A549 treated with AZD2906 at 1 μM for 4 hours (cell line): Measurements from ENCODE around the gene PCSK7. TPM values are rescaled to one million over a fixed set of nuclear protein-coding genes. Genes with fewer than 3 reads are reported as not detected.

Experiments
- total RNA-seq: library from RNA; stranded (reverse); fragments of 200-300 nt; extraction: Qiagen RNA extraction; gene quantifications from 5 replicates; pipeline ENCODE4 v1.2.3, GENCODE V29; 2022

The PCSK7 gene, protein sequence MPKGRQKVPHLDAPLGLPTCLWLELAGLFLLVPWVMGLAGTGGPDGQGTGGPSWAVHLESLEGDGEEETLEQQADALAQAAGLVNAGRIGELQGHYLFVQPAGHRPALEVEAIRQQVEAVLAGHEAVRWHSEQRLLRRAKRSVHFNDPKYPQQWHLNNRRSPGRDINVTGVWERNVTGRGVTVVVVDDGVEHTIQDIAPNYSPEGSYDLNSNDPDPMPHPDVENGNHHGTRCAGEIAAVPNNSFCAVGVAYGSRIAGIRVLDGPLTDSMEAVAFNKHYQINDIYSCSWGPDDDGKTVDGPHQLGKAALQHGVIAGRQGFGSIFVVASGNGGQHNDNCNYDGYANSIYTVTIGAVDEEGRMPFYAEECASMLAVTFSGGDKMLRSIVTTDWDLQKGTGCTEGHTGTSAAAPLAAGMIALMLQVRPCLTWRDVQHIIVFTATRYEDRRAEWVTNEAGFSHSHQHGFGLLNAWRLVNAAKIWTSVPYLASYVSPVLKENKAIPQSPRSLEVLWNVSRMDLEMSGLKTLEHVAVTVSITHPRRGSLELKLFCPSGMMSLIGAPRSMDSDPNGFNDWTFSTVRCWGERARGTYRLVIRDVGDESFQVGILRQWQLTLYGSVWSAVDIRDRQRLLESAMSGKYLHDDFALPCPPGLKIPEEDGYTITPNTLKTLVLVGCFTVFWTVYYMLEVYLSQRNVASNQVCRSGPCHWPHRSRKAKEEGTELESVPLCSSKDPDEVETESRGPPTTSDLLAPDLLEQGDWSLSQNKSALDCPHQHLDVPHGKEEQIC
- total RNA-seq: 15.8 to 20.5 TPM (median 17.9 TPM) in 5 replicates

DNA sequence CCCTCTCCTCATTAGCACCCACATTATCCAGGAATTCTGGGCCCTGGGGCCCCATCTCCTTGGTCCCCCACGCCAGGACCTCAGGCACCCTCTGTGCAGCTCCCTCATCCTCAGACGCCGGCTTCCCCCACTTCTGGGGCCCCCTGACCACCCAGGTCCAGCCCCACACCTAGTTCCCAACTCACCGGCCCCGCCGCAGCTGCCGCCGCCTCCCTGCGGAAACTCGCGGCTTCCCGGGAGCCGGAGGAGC lies at the start of gene PCSK7:
PCSK7 (minus strand) TSS at position 232 of the 250 bp plus-strand sequence. CDS start 2,229 bp downstream, outside the sequence.

DNA sequence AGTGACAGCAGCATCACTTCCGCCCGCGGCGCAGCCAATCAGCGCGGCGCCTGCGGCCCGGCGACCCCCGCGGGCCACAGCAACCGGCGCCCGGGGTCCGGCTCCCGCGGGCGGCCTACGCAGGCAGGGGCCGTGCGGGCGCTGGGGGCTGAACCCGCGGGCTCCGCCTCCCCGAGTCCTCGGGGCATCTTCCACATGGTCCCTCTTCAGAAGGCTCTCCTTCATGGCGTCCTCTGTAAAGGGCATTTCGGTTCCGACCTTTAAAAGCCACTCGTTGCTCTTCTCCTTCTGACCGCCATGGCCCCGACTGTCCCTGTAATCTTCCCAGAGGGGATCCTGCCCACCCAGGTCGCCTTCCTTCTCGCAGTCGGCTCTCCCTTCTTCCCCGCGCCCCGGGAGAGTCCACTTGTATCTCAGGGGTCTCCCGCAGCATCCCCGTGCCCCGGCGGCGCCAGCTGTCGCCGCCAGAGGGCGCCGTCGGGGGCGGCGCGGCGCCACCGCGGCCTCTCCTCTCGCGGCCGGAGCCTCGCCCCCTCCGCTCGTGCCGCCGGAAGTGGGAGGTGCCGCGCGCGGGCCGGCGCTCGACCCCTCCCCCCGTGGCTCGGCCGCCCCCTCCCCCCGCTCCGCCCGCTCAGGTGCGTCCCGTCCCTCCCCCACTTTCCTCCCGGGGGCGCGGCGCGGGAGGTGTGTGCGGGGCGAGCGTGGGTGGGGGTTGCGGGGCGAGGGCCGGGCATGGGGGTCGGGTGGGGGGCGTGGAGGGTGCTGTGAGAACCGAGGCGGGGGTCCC lies 412 bp upstream of the PCSK7 start, which contains the start of gene RNF214:
RNF214 (plus strand) TSS at position 580 of the 787 bp plus-strand sequence. CDS start 1,602 bp downstream, outside the sequence.

DNA sequence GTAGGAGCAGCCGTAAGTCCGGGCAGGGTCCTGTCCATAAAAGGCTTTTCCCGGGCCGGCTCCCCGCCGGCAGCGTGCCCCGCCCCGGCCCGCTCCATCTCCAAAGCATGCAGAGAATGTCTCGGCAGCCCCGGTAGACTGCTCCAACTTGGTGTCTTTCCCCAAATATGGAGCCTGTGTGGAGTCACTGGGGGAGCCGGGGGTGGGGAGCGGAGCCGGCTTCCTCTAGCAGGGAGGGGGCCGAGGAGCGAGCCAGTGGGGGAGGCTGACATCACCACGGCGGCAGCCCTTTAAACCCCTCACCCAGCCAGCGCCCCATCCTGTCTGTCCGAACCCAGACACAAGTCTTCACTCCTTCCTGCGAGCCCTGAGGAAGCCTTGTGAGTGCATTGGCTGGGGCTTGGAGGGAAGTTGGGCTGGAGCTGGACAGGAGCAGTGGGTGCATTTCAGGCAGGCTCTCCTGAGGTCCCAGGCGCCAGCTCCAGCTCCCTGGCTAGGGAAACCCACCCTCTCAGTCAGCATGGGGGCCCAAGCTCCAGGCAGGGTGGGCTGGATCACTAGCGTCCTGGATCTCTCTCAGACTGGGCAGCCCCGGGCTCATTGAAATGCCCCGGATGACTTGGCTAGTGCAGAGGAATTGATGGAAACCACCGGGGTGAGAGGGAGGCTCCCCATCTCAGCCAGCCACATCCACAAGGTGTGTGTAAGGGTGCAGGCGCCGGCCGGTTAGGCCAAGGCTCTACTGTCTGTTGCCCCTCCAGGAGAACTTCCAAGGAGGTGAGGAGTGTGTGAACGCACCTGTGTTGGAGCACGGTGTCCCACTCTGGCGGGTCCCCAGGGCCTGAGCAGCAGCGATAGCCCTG lies 32.6 kb downstream of the PCSK7 start, which contains the start of gene TAGLN:
TAGLN (plus strand) TSS at position 318 of the 863 bp plus-strand sequence. CDS start 3,644 bp downstream, outside the sequence.

DNA sequence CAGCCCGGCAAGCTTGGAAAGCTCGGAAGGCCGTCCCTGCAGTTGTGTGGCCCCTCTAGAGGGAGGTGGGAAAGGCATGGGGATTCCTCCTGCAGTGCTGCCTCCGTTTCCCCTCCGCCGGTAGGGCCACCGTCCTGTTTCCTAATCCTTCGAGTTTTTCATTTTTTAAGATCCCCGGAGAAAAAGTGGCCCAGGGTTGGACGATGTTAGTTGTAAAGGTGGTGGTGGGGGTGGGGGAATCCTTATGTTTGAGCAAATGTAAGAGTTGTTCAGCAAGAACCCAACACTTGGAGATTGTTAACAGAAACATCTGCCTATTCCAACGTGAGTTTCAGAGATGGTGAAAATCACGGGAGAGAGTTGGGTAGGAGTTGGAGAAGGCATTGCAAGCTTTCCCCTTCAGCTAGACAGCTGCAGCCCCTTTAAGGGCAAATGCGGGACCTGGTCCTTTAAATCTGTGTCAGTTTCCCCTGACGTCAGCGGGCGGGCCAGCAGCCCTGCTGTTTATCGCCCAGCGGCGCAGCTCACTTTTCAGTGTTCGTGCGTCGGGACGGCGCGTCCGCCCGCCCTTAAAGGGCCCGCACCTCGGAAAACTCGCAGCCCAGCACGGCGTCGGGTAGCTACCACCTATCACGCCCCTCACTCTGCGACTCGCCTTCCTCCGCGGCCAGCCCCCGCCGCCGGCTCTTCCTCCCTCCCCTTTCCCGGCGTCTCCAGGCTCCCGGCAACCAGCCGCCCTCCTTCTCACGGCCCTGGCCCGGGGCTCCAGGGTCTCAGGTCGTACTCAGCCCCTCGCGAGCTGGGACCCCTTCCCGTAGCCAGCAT lies 53.5 kb downstream of the PCSK7 start, which contains the start of gene SIDT2:
SIDT2 (plus strand) TSS at position 534 of the 825 bp plus-strand sequence. CDS start 521 bp downstream, outside the sequence.

Other genes with a start within 250 kb of the PCSK7 start
- gene SIK3, start 133.6 kb downstream of the PCSK7 start, total RNA-seq: 7.3 to 9.2 TPM (median 7.9 TPM) in 5 replicates
- 30.7 to 45.0 TPM (median 33.6 TPM) in 5 replicates for gene PAFAH1B2, start 87.8 kb downstream of the PCSK7 start, total RNA-seq
- gene SIDT2, start 53.3 kb downstream of the PCSK7 start, total RNA-seq: 4.5 to 5.5 TPM (median 5.2 TPM) in 5 replicates
- 62.9 to 145 TPM (median 109 TPM) in 5 replicates for gene TAGLN, start 32.7 kb downstream of the PCSK7 start, total RNA-seq
- 9.4 to 13.9 TPM (median 12.1 TPM) in 5 replicates for gene RNF214, start 598 bp upstream of the PCSK7 start, total RNA-seq
- 1.8 to 2.5 TPM (median 2.0 TPM) in 5 replicates for gene BACE1-AS, start 59.3 kb upstream of the PCSK7 start, total RNA-seq
- 9.1 to 11.3 TPM (median 10.3 TPM) in 5 replicates for gene BACE1, start 84.2 kb upstream of the PCSK7 start, total RNA-seq
- 16.3 to 17.7 TPM (median 17.0 TPM) in 5 replicates for gene CEP164, start 95.8 kb upstream of the PCSK7 start, total RNA-seq